GM21447 (cell line): ENCODE results near the gene TUBA1B.
"Not testable (repeated sequence)": the region's sequence is repeated elsewhere in the genome, so short reads cannot be mapped to it uniquely, and the experiment has no call there.

Experiments
- ATAC-seq: cut with Tn5 transposase; IDR thresholded peaks from one replicate; pipeline ENCODE4 v1.9.1; 2021; ENCODE audit not compliant: unreplicated experiment

The TUBA1B gene

DNA sequence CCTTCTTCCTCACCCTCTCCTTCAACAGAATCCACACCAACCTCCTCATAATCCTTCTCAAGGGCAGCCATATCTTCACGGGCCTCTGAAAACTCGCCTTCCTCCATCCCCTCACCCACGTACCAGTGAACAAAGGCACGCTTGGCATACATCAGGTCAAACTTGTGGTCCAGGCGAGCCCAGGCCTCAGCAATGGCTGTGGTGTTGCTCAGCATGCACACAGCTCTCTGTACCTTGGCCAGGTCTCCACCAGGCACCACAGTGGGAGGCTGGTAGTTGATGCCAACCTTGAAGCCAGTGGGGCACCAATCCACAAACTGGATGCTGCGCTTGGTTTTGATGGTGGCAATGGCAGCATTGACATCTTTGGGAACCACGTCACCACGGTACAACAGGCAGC, 3.2 kb downstream of the TUBA1B start:
- not testable (repeated sequence) for ATAC-seq

DNA sequence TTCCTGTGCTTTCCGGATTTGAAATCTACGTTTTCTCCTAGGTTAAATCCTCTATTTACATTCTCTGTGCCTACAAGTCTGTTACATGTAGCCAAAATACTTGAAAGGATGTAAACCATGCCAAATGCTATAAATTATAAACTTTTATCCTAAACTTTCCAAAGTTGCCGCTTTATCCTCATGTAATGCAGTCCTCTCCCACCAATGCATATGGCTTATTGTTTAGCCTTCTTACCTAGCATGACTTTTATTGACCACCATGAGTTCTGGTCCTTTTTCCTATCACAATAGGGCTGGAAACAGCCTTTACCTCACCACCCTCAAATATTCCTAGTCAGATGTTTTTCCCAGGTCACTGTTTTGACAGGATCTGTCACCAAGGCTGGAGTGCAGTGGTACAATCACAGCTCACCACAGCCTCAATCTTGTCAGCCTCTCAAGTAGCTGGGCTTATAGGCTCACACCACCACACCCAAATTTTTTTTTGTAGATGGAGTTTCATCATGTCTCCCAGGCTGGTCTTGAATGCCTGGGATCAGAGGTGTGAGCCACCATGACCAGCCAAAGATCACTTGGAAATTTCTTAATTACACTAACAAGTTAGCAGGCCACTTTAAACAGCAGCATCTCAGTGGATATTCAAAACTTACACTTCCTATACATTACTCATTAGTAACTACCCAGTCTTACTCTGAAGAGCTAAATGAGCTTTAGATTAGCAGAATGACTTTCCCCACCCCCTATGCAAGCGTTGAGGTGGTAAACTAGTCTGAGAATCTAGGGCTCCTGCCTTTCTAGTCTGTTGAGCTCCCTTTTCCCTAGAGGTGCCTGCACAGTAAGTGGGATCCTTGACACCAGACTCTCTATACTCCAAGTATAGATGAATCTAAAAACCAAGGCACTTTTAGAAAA, 4.1 kb downstream of the TUBA1B start:
- no peak for ATAC-seq

DNA sequence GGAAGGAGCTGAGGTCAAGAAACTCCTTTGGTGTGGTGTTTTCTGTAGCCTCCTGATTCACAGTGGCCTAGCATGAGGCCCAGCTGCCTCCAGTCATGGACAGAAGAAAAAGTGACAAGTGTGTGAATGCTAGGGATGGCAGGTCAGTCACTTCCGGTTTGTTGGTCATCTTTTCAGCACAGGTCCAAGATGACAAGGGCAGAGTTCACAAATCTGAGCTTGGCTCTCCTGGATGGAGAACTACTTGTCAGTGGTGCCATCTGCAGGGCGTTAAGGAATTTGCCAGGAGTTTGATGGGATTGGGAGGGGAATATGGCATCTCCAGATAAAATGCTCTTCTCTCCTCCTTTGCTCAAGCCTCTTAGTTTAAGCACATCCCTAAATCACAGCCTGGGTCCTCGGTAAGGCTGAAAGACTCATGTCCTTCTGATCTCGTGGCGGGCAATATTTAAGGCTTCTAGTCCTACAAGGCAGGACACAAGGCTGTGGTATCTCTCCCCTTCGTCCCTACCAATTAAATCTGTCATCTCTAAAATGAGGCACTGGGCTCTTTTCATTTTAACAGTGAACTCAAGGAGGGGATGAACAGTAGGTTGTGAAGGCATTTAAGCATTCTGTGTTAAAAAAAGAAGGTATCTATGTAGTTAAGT, 10.0 kb downstream of the TUBA1B start:
- no peak for ATAC-seq

DNA sequence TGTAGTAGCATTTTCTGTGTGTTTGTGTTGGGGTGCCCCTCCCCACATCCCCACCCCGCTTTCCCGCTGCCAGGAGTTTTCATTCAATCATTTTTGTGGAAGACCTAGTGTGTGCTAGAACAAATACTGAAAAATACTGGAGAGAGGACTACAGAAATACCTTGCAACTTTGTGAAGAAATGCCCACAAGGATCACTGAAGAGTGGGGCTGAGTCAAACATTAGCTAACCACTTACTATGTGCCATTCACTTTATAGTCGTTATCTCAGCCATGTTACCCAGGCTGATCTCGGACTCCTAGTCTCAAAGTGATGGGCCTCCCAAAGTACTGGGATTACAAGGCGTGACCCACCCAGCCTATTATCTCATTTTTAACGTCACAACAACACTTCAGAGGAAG, 20.0 kb downstream of the TUBA1B start:
- no peak for ATAC-seq

DNA sequence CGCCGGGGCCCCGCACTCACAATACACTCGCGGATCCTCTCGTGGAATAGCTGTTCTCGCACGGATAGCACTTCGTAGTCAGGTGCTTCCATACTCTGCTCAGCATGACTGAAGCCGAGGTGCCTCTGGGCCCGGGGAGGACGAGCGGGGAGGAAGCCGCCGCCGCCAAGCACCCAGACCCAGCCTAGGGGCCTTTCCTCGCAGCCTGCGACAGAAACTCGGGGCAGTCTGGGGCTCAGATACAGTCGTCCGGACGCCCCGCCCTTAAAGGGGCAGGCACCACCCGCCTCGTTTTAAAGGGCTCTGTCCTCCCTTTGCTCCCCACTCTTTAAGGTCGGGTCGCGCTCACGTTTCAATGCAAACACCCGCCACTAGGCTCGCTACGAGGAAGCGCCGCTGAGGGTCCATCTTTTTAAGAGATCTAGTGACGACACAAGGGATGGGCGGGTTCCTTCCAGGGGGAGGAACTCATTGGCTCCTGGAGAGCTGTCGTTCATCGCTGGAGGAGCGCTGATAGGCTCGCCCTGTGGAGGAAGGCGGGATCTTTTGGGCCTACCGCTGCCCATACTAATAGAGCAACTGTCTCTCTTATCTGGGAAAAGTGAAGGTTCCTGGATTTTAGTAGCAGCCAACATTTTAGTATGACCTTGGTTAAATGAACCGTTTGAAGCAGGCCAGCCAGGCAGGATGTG, 20.6 kb downstream of the TUBA1B start, which contains the start of gene LMBR1L:
LMBR1L (minus strand) TSS at position 384 of the 692 bp plus-strand sequence; CDS start at position 92, 292 bp downstream.
- peak; percentile 98 for ATAC-seq

DNA sequence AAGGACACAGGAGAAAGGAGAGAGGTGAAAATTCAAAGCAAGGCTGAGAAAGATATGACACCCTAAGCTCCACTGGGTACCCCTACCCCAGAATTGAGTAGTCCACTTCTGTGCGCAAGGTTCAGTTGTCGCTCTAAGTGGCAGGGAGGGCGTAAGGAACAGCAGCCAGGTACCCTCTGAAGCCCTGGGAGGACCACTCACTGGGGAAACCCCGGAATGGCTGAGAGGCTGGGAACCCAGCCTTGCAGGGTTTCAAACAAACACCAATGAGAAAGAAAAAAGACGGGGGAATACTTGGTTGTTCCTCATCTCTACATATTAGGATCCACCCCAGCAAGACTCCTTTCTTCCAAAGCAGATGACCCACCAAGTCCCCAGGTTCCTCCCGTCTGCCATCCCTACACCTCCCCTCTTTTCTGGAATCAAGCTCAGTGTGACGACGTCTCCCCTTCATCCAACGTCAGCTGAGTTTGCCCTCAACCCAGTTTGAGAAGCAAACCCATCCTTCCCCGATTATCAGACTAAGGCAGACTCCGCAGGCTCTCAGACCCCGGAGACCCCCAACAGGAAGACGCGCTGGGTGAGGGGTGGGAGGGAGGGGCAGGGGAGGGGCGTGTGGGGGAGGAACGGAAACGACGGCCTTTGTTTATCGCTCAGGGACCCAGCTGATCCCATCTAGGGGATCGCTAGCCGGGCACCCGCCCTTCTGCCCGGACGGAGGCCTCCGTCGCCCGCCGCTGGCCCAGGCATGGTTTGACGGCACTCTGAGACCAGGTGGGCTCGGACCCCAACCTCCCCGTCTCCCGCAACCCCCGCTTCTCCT, 21.3 kb downstream of the TUBA1B start:
- peak; percentile 18 for ATAC-seq

DNA sequence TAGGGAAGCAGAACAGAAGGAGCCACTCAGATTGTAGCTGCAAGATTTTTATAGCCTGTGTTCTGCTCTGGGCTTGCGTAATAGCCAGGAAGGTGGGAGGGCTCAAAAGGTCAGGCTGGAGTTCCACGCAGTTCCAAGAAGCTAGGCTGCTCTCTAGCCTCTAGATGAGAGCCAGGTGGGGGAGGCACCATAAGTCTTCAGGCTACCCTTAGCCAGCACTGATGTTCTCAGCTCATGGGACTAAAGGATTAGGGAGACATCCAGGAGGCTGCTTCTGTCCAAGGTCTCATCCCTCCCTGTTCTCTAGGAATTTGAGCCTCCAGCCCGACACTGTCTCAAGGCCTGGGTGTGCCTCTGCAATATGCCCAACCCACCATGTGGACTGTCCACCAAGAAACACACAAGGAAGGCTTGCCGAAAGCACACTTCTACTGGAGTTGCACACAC, 22.2 kb downstream of the TUBA1B start:
- ATAC-seq, result no peak

DNA sequence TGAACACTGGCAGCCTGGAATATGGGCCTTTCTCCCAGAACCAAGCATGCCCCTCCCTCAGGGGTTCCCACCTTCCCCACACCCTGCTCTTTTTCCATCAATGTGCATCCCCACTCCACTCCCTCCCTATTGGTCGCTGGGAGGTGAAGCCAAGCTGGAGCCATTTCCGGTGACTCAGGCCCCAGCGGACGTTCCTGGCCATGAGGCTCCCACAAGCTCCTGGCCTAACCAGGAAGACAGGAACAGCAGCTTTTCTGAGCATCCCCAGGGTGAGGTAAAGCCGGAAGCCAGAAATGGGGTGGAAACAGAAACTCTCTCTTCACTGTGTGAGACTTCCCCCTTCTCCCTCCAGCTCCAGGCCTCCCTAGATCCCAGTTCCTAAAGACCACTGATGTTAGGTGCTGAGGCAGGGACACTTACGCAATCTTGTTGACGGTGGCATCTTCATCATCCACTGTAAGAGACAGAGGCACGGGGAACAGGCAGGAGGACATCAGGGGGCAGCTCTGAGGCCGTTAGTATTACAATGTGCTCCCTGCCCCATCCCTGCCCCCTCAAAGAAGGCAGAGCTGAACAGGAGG, 25.6 kb downstream of the TUBA1B start:
- ATAC-seq, result no peak

DNA sequence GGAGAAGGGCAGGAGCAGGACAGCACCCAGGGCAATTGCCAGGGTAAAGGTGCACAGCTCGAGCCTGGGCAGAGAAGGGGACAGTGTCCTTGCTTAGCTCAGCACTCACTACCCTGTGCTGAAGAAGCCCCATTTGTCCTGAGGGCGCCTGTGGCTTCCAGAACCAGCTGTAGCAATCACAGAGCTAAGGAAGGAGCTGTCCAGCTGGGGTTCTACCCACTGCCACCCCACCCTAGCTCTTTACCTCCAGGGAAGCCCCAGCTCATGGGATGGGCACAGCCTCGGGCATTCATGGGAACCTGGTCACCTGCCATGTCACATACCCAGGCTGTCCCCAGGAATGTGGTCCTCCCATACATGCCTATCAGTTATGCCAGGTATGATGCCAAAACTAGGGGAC, 26.4 kb downstream of the TUBA1B start:
- no peak for ATAC-seq

DNA sequence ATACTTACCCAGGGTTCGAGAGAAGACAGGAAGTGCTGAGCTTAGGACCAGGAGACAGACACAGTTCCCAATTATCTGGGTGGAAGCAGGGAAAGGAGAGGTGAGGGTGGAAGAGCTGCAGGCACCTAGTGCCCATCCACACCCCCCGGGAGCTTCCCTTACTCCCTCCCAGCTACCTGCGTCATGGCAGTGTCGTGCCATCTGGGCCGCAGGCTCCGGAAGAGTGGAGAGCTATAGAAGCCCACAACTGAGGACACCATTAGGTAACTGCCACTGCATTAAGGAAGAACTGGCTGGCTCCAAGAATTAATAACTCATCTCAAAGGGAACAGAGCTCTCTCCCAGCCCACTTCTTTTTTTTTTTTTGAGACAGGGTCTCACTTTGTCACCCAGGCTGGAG, 30.8 kb downstream of the TUBA1B start:
- ATAC-seq, result no peak

DNA sequence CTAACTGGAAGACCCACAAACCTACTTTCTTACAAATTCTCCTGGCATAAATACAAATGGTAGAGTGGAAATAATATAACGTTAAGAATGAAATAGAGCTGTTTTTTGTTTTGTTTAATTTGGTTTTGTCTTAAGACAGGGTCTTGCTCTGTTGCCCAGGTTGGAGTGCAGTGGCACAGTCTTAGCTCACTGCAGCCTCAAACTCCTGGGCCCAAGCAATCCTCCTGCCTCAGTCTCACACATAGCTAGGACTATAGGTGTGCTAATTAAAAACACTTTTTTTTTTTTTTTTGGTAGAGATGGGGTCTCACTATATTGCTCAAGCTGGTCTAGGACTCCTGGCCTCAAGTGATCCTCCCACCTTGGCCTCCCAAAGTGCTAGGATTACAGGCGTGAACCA, 32.5 kb downstream of the TUBA1B start:
- no peak for ATAC-seq

DNA sequence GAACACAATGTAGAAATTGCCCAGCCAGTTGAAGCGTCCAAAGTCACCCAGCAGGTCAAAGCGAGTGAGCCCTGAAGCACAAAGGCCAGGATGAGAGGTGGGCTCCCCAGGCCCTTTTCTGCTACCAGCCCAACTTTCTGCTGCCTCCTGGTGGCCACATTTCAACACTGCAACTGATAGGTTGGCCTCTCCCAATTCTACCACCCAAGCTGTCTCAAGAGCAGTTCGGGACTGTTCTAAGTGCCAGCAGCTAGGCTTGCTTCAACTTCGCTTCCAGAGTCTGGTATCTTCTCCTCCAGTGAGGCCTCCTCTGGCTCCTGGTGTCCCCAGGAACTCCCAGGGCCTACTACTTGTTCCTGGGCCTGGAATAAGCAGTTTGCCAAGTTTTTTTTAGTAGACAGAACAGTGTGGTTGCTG, 33.2 kb downstream of the TUBA1B start:
- ATAC-seq, result no peak

DNA sequence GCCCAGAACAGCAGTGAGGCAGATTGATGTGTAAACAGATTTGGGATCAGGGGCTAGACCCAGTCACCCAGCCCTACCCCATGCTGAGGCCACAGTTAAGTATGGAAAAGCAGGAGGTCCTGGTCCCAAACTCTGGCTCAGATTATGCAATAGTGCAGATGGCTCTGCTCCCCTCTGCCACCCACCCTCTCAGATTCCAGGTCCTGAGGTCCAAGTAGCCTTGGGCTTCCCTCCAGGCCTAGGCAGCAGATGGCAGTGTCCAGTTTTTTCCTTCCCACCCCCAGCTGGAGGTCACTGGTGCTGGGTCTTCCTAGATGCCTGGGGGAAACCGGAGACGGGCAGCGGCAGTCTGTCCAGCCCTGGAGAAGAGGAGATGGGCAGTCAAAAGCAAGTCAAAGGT, 33.8 kb downstream of the TUBA1B start:
- ATAC-seq, result no peak

DNA sequence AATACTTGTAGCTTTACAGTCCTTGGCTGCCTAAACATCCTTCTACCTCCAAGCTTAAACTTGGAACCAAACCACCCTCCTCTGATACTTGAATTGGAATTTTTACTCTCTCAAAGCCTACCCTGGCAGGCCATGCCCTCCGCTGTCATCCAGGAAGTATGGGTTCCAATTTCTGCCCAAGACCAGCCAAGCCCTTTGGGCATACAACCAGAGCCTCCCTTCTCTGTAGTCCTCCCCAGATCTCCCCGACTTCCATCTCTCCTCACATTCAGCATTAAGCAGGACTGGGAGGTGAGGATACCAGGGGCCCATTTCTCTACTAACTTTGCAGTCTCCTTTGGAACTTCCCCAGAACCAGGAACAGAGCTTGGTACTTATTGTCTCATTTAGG, 36.2 kb downstream of the TUBA1B start:
- no peak for ATAC-seq

DNA sequence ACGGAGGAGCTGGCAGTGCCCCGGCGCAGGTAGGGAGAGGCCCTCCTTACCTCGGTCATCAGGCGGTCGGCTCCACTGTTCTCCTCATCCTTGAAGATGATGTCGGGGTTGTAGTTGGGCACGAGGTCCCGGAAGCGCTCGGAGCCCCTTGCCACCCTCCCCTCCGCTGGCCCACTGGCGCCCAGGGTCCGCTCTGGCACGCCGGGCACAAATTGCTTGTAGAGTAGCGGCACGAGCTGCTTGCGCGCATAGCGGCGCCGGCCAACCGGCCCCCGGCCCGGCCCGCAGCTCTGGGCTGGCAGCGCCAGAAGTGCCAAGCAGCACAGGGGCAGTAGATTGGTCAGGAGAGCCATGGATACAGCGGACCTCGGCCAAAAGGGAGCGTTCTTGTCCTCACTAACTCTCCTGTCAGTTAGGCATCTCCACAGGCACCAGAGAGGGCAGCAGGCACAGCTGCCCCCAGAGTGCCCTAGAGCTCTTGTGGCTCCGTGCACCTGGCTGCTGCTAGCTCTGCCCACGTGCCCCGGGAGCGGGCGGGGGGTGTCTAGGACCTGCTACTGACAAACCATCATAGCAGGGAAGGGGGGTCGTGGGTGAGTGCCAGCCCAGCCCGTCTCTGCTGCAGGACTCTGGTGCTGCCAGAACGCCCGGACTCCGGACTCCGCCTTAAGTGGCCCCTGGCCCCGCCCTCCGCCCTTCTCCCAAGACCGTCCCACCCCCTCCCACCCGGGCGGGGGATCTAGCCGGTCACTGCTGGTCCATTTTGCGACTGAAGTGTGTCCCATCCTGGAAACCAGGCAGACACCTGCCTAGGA, 36.8 kb downstream of the TUBA1B start, which contains the start of gene DHH:
DHH (minus strand) TSS at position 642 of the 815 bp plus-strand sequence; CDS start at position 353, 289 bp downstream.
- ATAC-seq, result no peak

DNA sequence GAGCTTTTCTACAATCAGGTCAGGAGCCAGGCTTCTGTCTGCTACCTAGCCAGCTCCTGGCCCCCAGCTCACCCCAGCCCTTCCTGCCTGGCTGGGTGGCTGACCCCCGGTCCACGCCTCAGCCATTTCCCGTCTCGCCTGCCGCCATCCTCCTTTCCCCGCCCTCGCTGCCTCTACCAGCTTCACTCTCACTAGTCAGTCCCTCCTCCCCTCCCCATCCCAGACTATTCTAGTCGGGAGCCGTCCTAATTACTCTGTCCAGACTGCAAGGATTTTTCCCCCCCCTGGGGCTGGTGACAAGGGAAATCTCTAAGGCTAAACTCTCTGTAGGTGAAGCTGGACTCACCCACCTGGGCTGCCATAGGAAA, 37.4 kb downstream of the TUBA1B start:
- no peak for ATAC-seq

DNA sequence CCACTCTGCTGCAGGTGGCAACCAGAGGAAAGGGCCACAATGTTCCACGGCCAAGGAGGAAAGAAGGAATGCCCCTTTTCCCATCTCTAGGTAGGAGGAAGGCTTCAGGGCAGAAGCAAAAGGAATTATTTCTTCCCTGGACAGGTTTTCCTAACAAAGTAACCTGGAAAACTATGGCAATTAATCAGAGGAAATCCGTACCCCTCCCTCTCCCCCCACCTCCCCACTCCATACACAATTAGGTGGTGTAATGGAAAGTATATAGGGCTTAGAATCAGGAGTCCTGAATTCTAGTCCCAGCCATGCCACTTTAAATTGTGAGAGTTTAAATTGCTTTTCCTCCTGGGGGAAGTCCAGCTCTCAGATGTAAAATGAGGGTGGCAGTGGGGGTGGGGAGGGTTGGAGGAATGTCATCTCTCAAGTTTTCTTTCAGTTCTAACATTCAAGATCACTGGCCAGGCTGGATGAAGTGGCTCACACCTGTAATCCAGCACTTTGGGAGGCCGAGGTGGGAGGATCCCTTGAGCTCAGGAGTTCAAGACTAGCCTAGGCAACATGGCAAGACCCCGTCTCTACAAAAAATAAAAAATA, 38.3 kb downstream of the TUBA1B start:
- no peak for ATAC-seq

DNA sequence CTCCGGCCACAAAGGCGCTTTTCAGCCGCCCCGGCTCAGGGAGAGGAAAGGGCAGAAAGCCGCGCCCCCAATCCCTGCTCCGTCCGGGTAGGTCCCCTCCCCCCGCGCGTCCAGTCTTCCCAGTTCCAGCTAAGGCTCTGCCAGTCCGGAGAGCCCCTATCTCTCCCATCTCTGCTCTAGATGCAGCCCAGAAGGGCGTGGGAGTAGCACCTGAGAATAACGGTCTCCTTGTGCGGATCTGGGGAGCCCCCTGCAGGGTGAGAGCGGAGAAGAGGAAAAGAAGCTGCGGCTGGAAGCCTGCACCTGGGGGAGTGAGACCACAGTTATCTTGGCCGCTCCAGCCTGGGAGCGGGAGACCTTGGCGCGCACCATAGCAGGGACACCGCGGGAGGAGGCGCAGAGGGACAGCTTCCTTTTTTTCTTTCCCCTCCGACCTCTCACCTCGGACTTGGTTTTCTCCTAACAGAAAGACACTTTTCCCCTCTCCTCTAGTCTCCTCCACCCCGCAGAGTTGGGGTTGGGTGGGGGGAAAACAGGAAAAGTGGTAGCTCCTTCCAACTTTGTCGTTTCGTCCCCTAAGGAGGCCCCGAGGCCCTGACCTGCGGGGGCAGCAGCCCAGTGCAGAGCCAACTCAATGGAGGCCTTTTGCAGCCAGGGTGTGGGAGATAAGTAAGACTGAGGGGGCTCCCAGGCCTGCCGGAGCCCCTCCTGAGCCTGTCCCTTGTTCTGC, 38.9 kb downstream of the TUBA1B start:
- no peak for ATAC-seq

DNA sequence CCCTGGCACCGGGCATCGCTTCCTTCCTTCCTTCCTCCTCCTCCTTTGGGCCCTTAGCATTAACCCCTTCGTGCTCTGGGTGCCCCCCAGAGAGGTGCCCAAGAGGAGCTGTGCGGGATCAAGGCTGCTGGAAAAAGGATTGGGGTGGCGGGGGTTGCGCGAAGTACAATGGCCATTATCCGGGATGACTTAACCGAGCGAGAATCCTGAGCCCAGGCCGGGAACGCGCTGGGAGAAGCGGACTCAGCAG, 39.4 kb downstream of the TUBA1B start:
- no peak for ATAC-seq
